ENCODE measurements around the gene DEK. TPM values are rescaled to one million over a fixed set of nuclear protein-coding genes. Genes with fewer than 3 reads are reported as not detected.

The DEK gene
- total RNA-seq, 1 donor from 2014 or later = 39.9 TPM

DNA sequence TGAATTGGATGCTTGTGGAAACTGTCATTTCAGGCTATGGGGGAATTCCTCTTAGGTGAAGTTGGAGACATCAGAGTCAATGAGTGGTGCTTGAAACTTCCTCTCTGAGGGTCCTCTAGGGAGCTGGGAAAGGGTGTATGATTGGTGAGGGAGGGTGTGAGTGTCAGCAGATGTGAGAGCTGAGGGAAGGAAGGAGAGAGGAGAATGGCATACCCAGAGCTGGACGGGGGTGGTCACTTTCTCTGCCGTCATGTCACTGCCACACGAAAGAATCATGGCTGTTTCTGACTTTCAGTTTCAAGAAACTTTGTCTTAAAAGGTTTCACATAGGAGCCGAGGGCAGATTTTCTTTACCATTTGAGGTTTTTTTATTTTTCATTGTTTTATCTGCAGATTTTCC, 50.3 kb downstream of the DEK start:
- Mint-ChIP-seq H3K27me3 (ENCODE audit: low read depth, unreplicated experiment) (no peaks in the 10 kb centered on the region), H3K4me3 (ENCODE audit: unreplicated experiment) (no peak overlapping the region), H3K4me1 (ENCODE audit: low read depth, unreplicated experiment) (peaks cover 16% of the 10 kb centered on the region), H3K9me3 (ENCODE audit: unreplicated experiment) (peaks cover 3% of the 10 kb centered on the region), H3K36me3 (ENCODE audit: low read depth, unreplicated experiment) (peaks cover 38% of the 10 kb centered on the region), H3K27ac (ENCODE audit: unreplicated experiment) (peak overlapping the region; percentile 34)
- no peaks in the 10 kb centered on the region for H3K36me3 ChIP-seq (ENCODE audit: insufficient read depth, low read length)
- TF ChIP-seq EZH2 (IDR thresholded peaks at IDR 0.05; ENCODE audit: insufficient read depth, low read length) = no peak
- TF ChIP-seq, protein P1, sequence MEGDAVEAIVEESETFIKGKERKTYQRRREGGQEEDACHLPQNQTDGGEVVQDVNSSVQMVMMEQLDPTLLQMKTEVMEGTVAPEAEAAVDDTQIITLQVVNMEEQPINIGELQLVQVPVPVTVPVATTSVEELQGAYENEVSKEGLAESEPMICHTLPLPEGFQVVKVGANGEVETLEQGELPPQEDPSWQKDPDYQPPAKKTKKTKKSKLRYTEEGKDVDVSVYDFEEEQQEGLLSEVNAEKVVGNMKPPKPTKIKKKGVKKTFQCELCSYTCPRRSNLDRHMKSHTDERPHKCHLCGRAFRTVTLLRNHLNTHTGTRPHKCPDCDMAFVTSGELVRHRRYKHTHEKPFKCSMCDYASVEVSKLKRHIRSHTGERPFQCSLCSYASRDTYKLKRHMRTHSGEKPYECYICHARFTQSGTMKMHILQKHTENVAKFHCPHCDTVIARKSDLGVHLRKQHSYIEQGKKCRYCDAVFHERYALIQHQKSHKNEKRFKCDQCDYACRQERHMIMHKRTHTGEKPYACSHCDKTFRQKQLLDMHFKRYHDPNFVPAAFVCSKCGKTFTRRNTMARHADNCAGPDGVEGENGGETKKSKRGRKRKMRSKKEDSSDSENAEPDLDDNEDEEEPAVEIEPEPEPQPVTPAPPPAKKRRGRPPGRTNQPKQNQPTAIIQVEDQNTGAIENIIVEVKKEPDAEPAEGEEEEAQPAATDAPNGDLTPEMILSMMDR (IDR thresholded peaks at IDR 0.05; ENCODE audit: insufficient read depth, low read depth, low read length) = no peak
- no peak overlapping the region for H3K9ac ChIP-seq (ENCODE audit: low read length)
- no peak for FAIRE-seq
- H3K27me3 ChIP-seq (ENCODE audit: insufficient read depth, low read length) = no peaks in the 10 kb centered on the region
- no peak for DNase-seq (ENCODE audit: low read depth)
- H3K79me2 ChIP-seq (ENCODE audit: insufficient read depth, low read length) = no peaks in the 10 kb centered on the region
- H3K4me3 ChIP-seq (ENCODE audit: insufficient read depth, low read depth, low read length) = no peak overlapping the region
- H3K9me3 ChIP-seq (ENCODE audit: insufficient read depth, low read depth, low read length) = no peaks in the 10 kb centered on the region
- H3K4me2 ChIP-seq (ENCODE audit: low read length) = no peak overlapping the region
- H2AFZ ChIP-seq (ENCODE audit: low read depth, low read length) = no peak overlapping the region
- H3K4me1 ChIP-seq (ENCODE audit: insufficient read depth, low read length) = peaks cover 11% of the 10 kb centered on the region
- no peaks in the 10 kb centered on the region for H4K20me1 ChIP-seq (ENCODE audit: insufficient read depth, low read length)
- H3K27ac ChIP-seq (ENCODE audit: low read depth, low read length) = no peak overlapping the region

DNA sequence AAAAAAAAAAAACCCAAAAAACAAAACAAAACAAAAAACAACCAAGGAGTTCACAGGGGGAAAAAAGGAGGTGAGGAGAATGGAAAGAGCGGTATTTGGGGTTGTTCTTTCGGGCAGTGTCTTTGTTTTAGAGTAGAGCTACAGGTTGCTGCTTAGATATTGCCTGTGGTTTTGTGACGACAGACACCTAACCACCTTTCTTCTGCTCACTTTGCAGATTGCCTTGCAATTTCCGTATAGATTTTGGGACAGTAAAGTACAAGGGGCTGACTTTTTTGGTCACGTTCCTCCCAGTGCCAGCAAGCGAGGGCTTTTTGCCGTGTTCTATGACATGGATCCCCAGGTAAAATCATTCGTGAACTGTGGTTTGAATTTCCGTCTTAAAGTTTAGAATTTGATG, 50.9 kb downstream of the DEK start:
- Mint-ChIP-seq H3K4me3 (ENCODE audit: unreplicated experiment) (no peak overlapping the region), H3K9me3 (ENCODE audit: unreplicated experiment) (peaks cover 3% of the 10 kb centered on the region), H3K27ac (ENCODE audit: unreplicated experiment) (no peak overlapping the region), H3K27me3 (ENCODE audit: low read depth, unreplicated experiment) (no peaks in the 10 kb centered on the region), H3K36me3 (ENCODE audit: low read depth, unreplicated experiment) (peaks cover 36% of the 10 kb centered on the region), H3K4me1 (ENCODE audit: low read depth, unreplicated experiment) (peaks cover 16% of the 10 kb centered on the region)
- TF ChIP-seq, protein P1 (IDR thresholded peaks at IDR 0.05; ENCODE audit: insufficient read depth, low read depth, low read length) = no peak
- no peak for TF ChIP-seq EZH2 (IDR thresholded peaks at IDR 0.05; ENCODE audit: insufficient read depth, low read length)
- Histone ChIP-seq H3K4me1 (ENCODE audit: insufficient read depth, low read length) (peaks cover 11% of the 10 kb centered on the region), H3K4me2 (ENCODE audit: low read length) (no peak overlapping the region), H3K9ac (ENCODE audit: low read length) (no peak overlapping the region), H3K79me2 (ENCODE audit: insufficient read depth, low read length) (no peaks in the 10 kb centered on the region), H3K36me3 (ENCODE audit: insufficient read depth, low read length) (no peaks in the 10 kb centered on the region), H3K4me3 (ENCODE audit: insufficient read depth, low read depth, low read length) (no peak overlapping the region), H3K27ac (ENCODE audit: low read depth, low read length) (no peak overlapping the region), H3K9me3 (ENCODE audit: insufficient read depth, low read depth, low read length) (no peaks in the 10 kb centered on the region), H2AFZ (ENCODE audit: low read depth, low read length) (no peak overlapping the region), H3K27me3 (ENCODE audit: insufficient read depth, low read length) (no peaks in the 10 kb centered on the region), H4K20me1 (ENCODE audit: insufficient read depth, low read length) (no peaks in the 10 kb centered on the region)
- FAIRE-seq (no peak), DNase-seq (ENCODE audit: low read depth) (no peak)

DNA sequence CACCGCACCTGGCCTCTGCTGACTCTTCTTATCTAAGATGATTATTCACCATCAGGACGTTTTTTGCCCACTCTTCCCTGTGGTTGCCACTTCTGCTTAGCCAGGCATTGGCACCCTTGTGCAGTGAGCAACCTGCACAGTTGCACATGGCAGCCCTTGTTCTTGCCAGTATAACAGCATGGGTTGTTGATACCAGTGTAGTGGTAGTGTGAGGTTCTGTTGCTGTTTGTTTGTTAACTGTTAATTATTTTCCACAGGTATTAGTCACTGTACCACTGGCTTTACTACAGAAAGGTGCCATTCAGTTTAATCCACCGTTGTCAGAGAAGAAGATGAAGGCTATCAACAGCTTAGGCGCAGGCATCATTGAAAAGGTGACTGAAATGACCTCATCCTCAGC, 52.1 kb downstream of the DEK start:
- H2AFZ ChIP-seq (ENCODE audit: low read depth, low read length) = no peak overlapping the region
- no peak overlapping the region for H3K27ac Mint-ChIP-seq (ENCODE audit: unreplicated experiment)
- no peak overlapping the region for H3K27ac ChIP-seq (ENCODE audit: low read depth, low read length)
- no peaks in the 10 kb centered on the region for H3K27me3 ChIP-seq (ENCODE audit: insufficient read depth, low read length)
- H4K20me1 ChIP-seq (ENCODE audit: insufficient read depth, low read length) = no peaks in the 10 kb centered on the region
- peaks cover 16% of the 10 kb centered on the region for H3K4me1 Mint-ChIP-seq (ENCODE audit: low read depth, unreplicated experiment)
- H3K36me3 Mint-ChIP-seq (ENCODE audit: low read depth, unreplicated experiment) = peaks cover 29% of the 10 kb centered on the region
- no peak overlapping the region for H3K4me3 ChIP-seq (ENCODE audit: insufficient read depth, low read depth, low read length)
- DNase-seq (ENCODE audit: low read depth) (no peak), FAIRE-seq (no peak)
- H3K27me3 Mint-ChIP-seq (ENCODE audit: low read depth, unreplicated experiment) = no peaks in the 10 kb centered on the region
- no peak for TF ChIP-seq EZH2 (IDR thresholded peaks at IDR 0.05; ENCODE audit: insufficient read depth, low read length)
- TF ChIP-seq, protein P1 (IDR thresholded peaks at IDR 0.05; ENCODE audit: insufficient read depth, low read depth, low read length) = no peak
- no peaks in the 10 kb centered on the region for H3K9me3 ChIP-seq (ENCODE audit: insufficient read depth, low read depth, low read length)
- no peak overlapping the region for H3K4me3 Mint-ChIP-seq (ENCODE audit: unreplicated experiment)
- H3K9me3 Mint-ChIP-seq (ENCODE audit: unreplicated experiment) = peaks cover 3% of the 10 kb centered on the region
- peaks cover 11% of the 10 kb centered on the region for H3K4me1 ChIP-seq (ENCODE audit: insufficient read depth, low read length)
- no peaks in the 10 kb centered on the region for H3K36me3 ChIP-seq (ENCODE audit: insufficient read depth, low read length)
- H3K4me2 ChIP-seq (ENCODE audit: low read length) = no peak overlapping the region
- no peak overlapping the region for H3K9ac ChIP-seq (ENCODE audit: low read length)
- no peaks in the 10 kb centered on the region for H3K79me2 ChIP-seq (ENCODE audit: insufficient read depth, low read length)

All from astrocyte (in vitro differentiated cells and primary cell).